ENCODE measurements around the gene ZNF607. TPM values are rescaled to one million over a fixed set of nuclear protein-coding genes. Genes with fewer than 3 reads are reported as not detected.

Gene ZNF607
- total RNA-seq, 3 donors from 2014 or later (not counting 1 experiment from before 2014, with no cell fraction given): 4.6 to 5.1 (median 4.8) TPM

- DNase-seq (no peak), ATAC-seq (no peak)
- H3K9me3 ChIP-seq (ENCODE audit: control insufficient read depth, insufficient read depth, low read length): peaks cover 9% of the 10 kb centered on the region
- no peak overlapping the region for H3K4me3 ChIP-seq (ENCODE audit: low read length)
- peaks cover 9 to 11% of the 10 kb centered on the region in 2 donors for H3K4me1 Mint-ChIP-seq
- intact Hi-C loops (cut with micrococcal nuclease): loop anchor here (10.0 kb wide), 1 partner anchor 321 kb away; the partner anchor contains the start of gene ZNF527
- H3K27me3 ChIP-seq (ENCODE audit: control insufficient read depth, insufficient read depth, low read length): no peaks in the 10 kb centered on the region
- H3K27ac ChIP-seq (ENCODE audit: low read length): no peak overlapping the region
- H3K36me3 ChIP-seq (ENCODE audit: control insufficient read depth, insufficient read depth, low read length): peaks cover 9% of the 10 kb centered on the region
- H3K4me3 Mint-ChIP-seq: no peak overlapping the region
- TF ChIP-seq CTCF (IDR thresholded peaks at IDR 0.05): no peak
- H3K9me3 Mint-ChIP-seq: peaks cover 0 to 5% of the 10 kb centered on the region in 2 donors
- peaks cover 23% of the 10 kb centered on the region for H3K36me3 Mint-ChIP-seq
- H3K27me3 Mint-ChIP-seq (ENCODE audit: low read depth in 2 of 2): no peaks in the 10 kb centered on the region
- no peak overlapping the region for H3K27ac Mint-ChIP-seq
- H3K4me1 ChIP-seq (ENCODE audit: control insufficient read depth, insufficient read depth, low read length): peaks cover 3% of the 10 kb centered on the region
- WGBS (ENCODE audit: insufficient coverage): 94% methylated on average over 2 of the region's 3 CpGs
Observed at GRCh38 chr19:37695144-37695899, 24.2 kb downstream of the ZNF607 start.

GRCh38 chr19:37692956-37693620 lies 26.5 kb downstream of the ZNF607 start:
- DNase-seq: peak in 1 of 2 donors; percentile 2
- H3K9me3 Mint-ChIP-seq: peaks cover 0 to 3% of the 10 kb centered on the region in 2 donors

DNA sequence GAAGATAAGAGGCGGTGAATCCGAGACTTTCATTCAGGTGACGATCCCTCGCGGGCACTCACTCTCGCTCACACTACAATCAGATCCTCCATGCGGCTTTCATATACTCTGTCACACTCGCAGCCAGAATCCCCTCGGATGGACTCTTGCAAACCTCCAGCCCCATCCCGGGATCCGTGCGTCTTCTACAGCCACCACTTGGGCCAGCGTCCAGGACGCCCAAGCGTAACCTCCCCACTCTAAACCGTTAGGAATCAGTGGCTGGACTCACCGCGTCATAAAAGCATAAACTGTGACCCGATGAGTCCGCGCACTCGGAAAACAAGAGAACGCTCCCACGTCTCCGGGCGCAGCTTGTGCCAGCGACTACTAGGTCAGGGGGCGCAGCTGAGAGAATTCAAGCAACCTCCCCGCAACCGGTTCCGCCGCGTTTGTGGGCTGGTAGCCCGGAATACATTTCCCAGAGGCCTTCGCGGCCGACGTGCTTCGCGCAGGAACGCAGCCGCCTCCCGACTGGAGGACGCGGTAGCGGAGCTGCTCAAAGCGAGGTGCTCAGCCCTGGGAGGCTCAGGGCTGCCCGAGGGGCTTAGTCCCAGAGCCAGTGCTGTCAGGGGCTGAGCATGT lies 27.6 kb downstream of the ZNF607 start:
- Histone ChIP-seq H3K4me1 (ENCODE audit: control insufficient read depth, insufficient read depth, low read length) (peaks cover 3% of the 10 kb centered on the region), H3K27me3 (ENCODE audit: control insufficient read depth, insufficient read depth, low read length) (no peaks in the 10 kb centered on the region), H3K4me3 (ENCODE audit: low read length) (peak overlapping the region; percentile 70), H3K9me3 (ENCODE audit: control insufficient read depth, insufficient read depth, low read length) (peaks cover 7% of the 10 kb centered on the region), H3K36me3 (ENCODE audit: control insufficient read depth, insufficient read depth, low read length) (no peaks in the 10 kb centered on the region), H3K27ac (ENCODE audit: low read length) (peak overlapping the region; percentile 79)
- no peak for TF ChIP-seq CTCF (IDR thresholded peaks at IDR 0.05)
- intact Hi-C loops (cut with micrococcal nuclease): loop anchor here (1.0 to 10.0 kb wide), 2 partner anchors 87 to 317 kb away; partner anchors contain the start of genes ZNF527 and ZNF573
- Mint-ChIP-seq H3K36me3 (no peaks in the 10 kb centered on the region), H3K27me3 (ENCODE audit: low read depth in 2 of 2) (no peaks in the 10 kb centered on the region), H3K4me1 (peaks cover 9 to 11% of the 10 kb centered on the region in 2 donors), H3K27ac (peak overlapping the region; percentile 93 to 99), H3K9me3 (no peaks in the 10 kb centered on the region), H3K4me3 (peak overlapping the region; percentile 99)
- ATAC-seq (peak; percentile 91 to 97 (median 95)), DNase-seq (peak; percentile 66 to 87)
- WGBS (ENCODE audit: insufficient coverage): 1% methylated on average over 48 of the region's 48 CpGs

More at GRCh38 chr19:37692956-37693620, 26.5 kb downstream of the ZNF607 start:
- intact Hi-C loops (cut with micrococcal nuclease): loop anchor here (1.0 to 10.0 kb wide), 2 partner anchors 86 to 318 kb away; partner anchors contain the start of genes ZNF527 and ZNF573
- Histone ChIP-seq H3K36me3 (ENCODE audit: control insufficient read depth, insufficient read depth, low read length) (no peaks in the 10 kb centered on the region), H3K4me1 (ENCODE audit: control insufficient read depth, insufficient read depth, low read length) (peaks cover 3% of the 10 kb centered on the region), H3K27me3 (ENCODE audit: control insufficient read depth, insufficient read depth, low read length) (no peaks in the 10 kb centered on the region), H3K27ac (ENCODE audit: low read length) (no peak overlapping the region), H3K4me3 (ENCODE audit: low read length) (no peak overlapping the region), H3K9me3 (ENCODE audit: control insufficient read depth, insufficient read depth, low read length) (peaks cover 9% of the 10 kb centered on the region)
- H3K27ac Mint-ChIP-seq: peak overlapping the region in 1 of 2 donors; percentile 21
- no peak for TF ChIP-seq CTCF (IDR thresholded peaks at IDR 0.05)
- H3K4me1 Mint-ChIP-seq: peaks cover 9 to 11% of the 10 kb centered on the region in 2 donors
- H3K27me3 Mint-ChIP-seq (ENCODE audit: low read depth in 2 of 2): no peaks in the 10 kb centered on the region
- ATAC-seq: no peak
- WGBS (ENCODE audit: insufficient coverage): 56% methylated on average over 11 of the region's 11 CpGs
- H3K36me3 Mint-ChIP-seq: peaks cover 5% of the 10 kb centered on the region
- H3K4me3 Mint-ChIP-seq: peak overlapping the region; percentile 69
